ENCODE results near the gene ELOF1. TPM values are rescaled to one million over a fixed set of nuclear protein-coding genes. Genes with fewer than 3 reads are reported as not detected.
"Not testable (repeated sequence)": the region's sequence is repeated elsewhere in the genome, so short reads cannot be mapped to it uniquely, and the experiment has no call there.

The ELOF1 gene
- total and polyA plus RNA-seq, 7 experiments from 2014 or later = 34.0 to 95.5 (median 48.4) TPM

DNA sequence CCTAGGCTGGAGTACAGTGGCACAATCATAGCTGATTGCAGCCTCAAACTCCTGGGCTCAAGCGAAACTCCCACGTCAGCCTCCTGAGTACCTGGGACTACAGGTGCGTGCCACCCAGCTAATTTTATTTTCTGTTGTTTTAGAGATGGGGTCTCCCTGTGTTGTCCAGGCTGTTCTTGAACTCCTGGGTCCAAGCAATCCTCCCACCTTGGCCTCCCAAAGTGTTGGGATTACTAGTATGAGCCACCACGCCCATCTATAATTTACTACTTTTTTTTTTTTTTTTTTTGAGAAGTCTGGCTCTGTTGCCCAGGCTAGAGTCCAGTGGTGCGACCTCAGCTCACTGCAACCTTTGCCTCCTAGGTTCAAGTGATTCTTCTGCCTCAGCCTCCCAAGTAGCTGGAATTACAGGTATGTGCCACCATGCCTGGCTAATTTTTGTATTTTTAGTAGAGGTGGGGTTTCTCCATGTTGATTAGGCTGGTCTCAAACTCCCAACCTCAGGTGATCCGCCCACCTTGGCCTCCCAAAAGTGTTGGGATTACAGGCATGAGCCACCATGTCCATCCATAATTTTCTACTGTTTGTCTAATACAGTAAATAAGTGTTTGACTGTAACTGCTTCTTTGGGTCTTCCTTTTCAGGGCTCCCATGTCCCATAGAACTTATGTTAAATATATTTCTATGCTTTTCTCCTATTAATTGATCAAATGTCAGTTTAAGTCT, 5.2 kb upstream of the ELOF1 start:
- H3K4me1 Mint-ChIP-seq = peaks cover 9 to 21% (median 17%) of the 10 kb centered on the region in 7 donors
- H3K27me3 ChIP-seq (ENCODE audit: control insufficient read depth in 2 of 2, insufficient read depth in 2 of 2, low read length in 2 of 2); DNase-seq; H3K36me3 ChIP-seq (ENCODE audit: control insufficient read depth in 2 of 3, insufficient read depth in 3 of 3, low read length in 3 of 3); POLR2A ChIA-PET; H3K9me3 Mint-ChIP-seq; CTCF ChIA-PET; H3K4me3 ChIP-seq (ENCODE audit: low read length); H3K4me1 ChIP-seq (ENCODE audit: control insufficient read depth in 2 of 2, insufficient read depth in 2 of 2, low read length in 2 of 2); ATAC-seq; H3K36me3 Mint-ChIP-seq; H3K27me3 Mint-ChIP-seq; H3K27ac ChIP-seq (ENCODE audit: low read depth, low read length); H3K9me3 ChIP-seq (ENCODE audit: control insufficient read depth in 2 of 3, low read length in 3 of 3); H3K4me3 Mint-ChIP-seq: not testable (repeated sequence)
- peak overlapping the region in 1 of 9 donors; percentile 49 for H3K27ac Mint-ChIP-seq
- intact Hi-C loops (cut with micrococcal nuclease) = loop anchor here in 1 of 2 donors (5.0 kb wide), 1 partner anchor 248 kb away; the partner anchor contains the start of gene ZNF440

DNA sequence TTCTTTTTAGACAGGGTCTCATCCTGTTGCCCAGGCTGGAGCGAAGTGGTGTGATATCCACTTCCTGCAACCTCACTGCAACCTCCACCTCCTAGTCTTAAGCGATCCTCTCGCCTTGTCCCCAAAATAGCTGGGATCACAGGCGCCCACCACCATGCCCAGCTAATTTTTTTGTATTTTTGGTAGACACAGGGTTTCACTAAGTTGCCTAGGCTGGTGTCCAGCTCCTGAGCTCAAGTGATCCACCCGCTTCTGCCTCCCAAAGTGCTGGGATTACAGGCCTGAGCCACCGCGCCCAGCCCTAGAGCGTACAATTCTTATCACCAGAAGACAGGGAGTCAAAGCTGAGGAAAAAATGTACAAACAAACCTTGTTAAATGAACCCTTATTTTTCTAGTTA, 4.5 kb upstream of the ELOF1 start:
- H3K27me3 Mint-ChIP-seq = no peaks in the 10 kb centered on the region
- H3K4me3 Mint-ChIP-seq = no peak overlapping the region
- H3K27me3 ChIP-seq (ENCODE audit: control insufficient read depth in 2 of 2, insufficient read depth in 2 of 2, low read length in 2 of 2) = no peaks in the 10 kb centered on the region
- H3K36me3 ChIP-seq (ENCODE audit: control insufficient read depth in 2 of 3, insufficient read depth in 3 of 3, low read length in 3 of 3) = peaks cover 0 to 5% (median 0%) of the 10 kb centered on the region in 3 experiments
- H3K27ac ChIP-seq (ENCODE audit: low read depth, low read length) = no peak overlapping the region
- no peaks in the 10 kb centered on the region for H3K9me3 ChIP-seq (ENCODE audit: control insufficient read depth in 2 of 3, low read length in 3 of 3)
- no peak for ATAC-seq
- peaks cover 13 to 27% (median 22%) of the 10 kb centered on the region in 7 donors for H3K4me1 Mint-ChIP-seq
- H3K27ac Mint-ChIP-seq = peak overlapping the region in 2 of 9 donors; percentile 15 to 22
- peaks cover 5 to 10% of the 10 kb centered on the region in 2 donors for H3K4me1 ChIP-seq (ENCODE audit: control insufficient read depth in 2 of 2, insufficient read depth in 2 of 2, low read length in 2 of 2)
- POLR2A ChIA-PET = no interaction called here
- H3K36me3 Mint-ChIP-seq = peaks cover 0 to 8% (median 4%) of the 10 kb centered on the region in 5 donors
- no peaks in the 10 kb centered on the region for H3K9me3 Mint-ChIP-seq
- DNase-seq = no peak
- CTCF ChIA-PET = no interaction called here
- no peak overlapping the region for H3K4me3 ChIP-seq (ENCODE audit: low read length)
- intact Hi-C loops (cut with micrococcal nuclease) = loop anchor here in 1 of 2 donors (5.0 kb wide), 1 partner anchor 249 kb away; the partner anchor contains the start of gene ZNF440

DNA sequence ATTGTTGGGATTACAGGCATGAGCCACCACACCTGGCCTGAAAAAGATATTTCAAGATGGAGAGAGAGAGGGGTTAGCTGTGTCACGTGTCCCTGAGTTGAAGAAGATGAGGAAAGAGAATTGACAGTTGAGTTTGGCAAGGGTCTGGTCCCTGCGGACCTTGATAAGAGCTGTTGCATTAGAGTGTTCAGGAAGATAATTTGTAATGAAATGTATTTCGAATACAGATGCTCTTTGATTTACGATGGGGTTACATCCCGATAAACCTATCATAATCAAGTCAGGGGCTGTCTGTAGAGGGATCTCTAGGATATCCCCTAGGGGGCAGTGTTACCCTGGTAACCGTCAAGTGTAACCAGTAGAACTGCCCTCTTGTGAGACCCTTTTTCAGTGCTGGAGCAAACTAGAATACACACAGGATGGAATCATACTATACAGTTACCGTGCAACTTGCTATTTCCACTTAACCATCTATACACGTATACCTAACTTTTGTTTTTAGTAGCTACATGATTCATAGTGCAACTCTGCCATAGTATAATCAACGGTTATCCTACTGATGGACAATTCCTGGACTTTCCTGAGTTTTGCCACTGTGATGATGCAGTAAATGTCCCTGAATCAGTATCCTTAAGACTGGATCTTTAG, 1.5 kb upstream of the ELOF1 start:
- POLR2A ChIA-PET = interaction anchor here (1.0 to 4.0 kb wide), 3 partner anchors 13 to 32 kb away, joined by 4 to 33 read pairs (median 17); partner anchors contain the start of gene ECSIT
- H3K9me3 ChIP-seq (ENCODE audit: control insufficient read depth in 2 of 3, low read length in 3 of 3) = no peaks in the 10 kb centered on the region
- CTCF ChIA-PET = interaction anchor here (0.6 to 1.8 kb wide), 10 partner anchors 10 to 916 kb away, joined by 3 to 9 read pairs (median 4); no protein-coding TSS in a partner anchor
- Mint-ChIP-seq H3K27ac (peak overlapping the region; percentile 39 to 94 (median 78)), H3K4me1 (peaks cover 31 to 55% (median 41%) of the 10 kb centered on the region in 7 donors), H3K27me3 (no peaks in the 10 kb centered on the region), H3K4me3 (peak overlapping the region; percentile 73 to 98 (median 84)), H3K9me3 (no peaks in the 10 kb centered on the region), H3K36me3 (peaks cover 0 to 8% (median 3%) of the 10 kb centered on the region in 5 donors)
- H3K4me1 ChIP-seq (ENCODE audit: control insufficient read depth in 2 of 2, insufficient read depth in 2 of 2, low read length in 2 of 2) = peaks cover 16 to 19% of the 10 kb centered on the region in 2 donors
- intact Hi-C loops (cut with micrococcal nuclease) = loop anchor here (1.0 to 5.0 kb wide), 5 partner anchors 18 to 252 kb away; partner anchors contain the start of gene ZNF440 (in 1 of the 2)
- no peaks in the 10 kb centered on the region for H3K27me3 ChIP-seq (ENCODE audit: control insufficient read depth in 2 of 2, insufficient read depth in 2 of 2, low read length in 2 of 2)
- no peak overlapping the region for H3K4me3 ChIP-seq (ENCODE audit: low read length)
- ATAC-seq (peak; percentile 65), DNase-seq (peak in 8 of 9 donors; percentile 48 to 79 (median 76))
- H3K36me3 ChIP-seq (ENCODE audit: control insufficient read depth in 2 of 3, insufficient read depth in 3 of 3, low read length in 3 of 3) = peaks cover 0 to 10% (median 0%) of the 10 kb centered on the region in 3 experiments
- no peak overlapping the region for H3K27ac ChIP-seq (ENCODE audit: low read depth, low read length)

DNA sequence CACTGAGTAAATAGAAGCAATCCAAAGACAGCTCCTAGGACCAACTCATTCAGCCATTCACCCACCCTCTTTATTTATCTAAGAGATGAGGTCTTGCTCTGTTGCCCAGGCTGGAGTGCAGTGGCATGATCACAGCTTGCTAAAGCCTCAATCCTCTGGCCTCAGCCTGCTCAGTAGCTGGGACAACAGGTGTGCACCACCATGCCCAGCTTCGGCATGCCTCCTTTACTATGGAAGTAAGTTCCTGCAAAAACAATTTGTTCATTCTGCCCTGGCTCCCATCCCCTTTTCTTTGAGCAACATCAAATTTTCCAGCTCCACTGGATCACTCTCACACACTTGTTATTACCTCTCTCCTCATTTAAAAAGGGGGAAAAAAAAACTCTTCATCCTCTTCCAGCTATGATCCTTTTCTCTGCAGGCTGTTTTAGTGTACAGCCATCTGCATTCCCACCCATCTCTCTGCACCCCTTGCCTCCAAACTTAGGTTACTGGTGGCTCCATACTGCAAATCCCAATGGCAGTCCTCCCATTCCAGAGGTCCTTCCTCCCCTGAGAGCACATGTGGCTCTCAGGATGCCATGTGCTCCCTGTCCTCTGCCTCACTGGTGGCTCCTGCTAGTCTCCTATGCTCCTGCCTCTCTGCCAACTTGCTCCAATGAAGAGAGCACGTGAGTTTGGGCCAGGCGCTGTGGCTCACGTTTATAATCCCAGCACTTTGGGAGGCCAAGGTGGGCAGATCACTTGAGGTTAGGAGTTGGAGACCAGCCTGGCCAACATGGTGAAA, 2.2 kb downstream of the ELOF1 start:
- Histone ChIP-seq H3K27me3 (ENCODE audit: control insufficient read depth in 2 of 2, insufficient read depth in 2 of 2, low read length in 2 of 2) (no peaks in the 10 kb centered on the region), H3K9me3 (ENCODE audit: control insufficient read depth in 2 of 3, low read length in 3 of 3) (no peaks in the 10 kb centered on the region), H3K36me3 (ENCODE audit: control insufficient read depth in 2 of 3, insufficient read depth in 3 of 3, low read length in 3 of 3) (peaks cover 0 to 46% (median 5%) of the 10 kb centered on the region in 3 experiments), H3K4me1 (ENCODE audit: control insufficient read depth in 2 of 2, insufficient read depth in 2 of 2, low read length in 2 of 2) (peaks cover 16 to 19% of the 10 kb centered on the region in 2 donors), H3K4me3 (ENCODE audit: low read length) (no peak overlapping the region), H3K27ac (ENCODE audit: low read depth, low read length) (no peak overlapping the region)
- ATAC-seq = no peak
- DNase-seq = no peak
- intact Hi-C loops (cut with micrococcal nuclease) = loop anchor here in 1 of 2 donors (5.0 kb wide), 1 partner anchor 1365 kb away; the partner anchor contains the start of gene DNMT1
- ChIA-PET CTCF (interaction anchor here (0.6 to 0.7 kb wide), 2 partner anchors 10 to 44 kb away, joined by 4 read pairs; no protein-coding TSS in a partner anchor), POLR2A (interaction anchor here (4.0 kb wide), 1 partner anchor 24 kb away, joined by 33 read pairs; no protein-coding TSS in a partner anchor)
- Mint-ChIP-seq H3K27ac (peak overlapping the region in 7 of 9 donors; percentile 6 to 78 (median 38)), H3K9me3 (no peaks in the 10 kb centered on the region), H3K4me1 (peaks cover 35 to 53% (median 41%) of the 10 kb centered on the region in 7 donors), H3K27me3 (no peaks in the 10 kb centered on the region), H3K4me3 (peak overlapping the region; percentile 3 to 98 (median 46)), H3K36me3 (peaks cover 0 to 14% (median 0%) of the 10 kb centered on the region in 5 donors)

DNA sequence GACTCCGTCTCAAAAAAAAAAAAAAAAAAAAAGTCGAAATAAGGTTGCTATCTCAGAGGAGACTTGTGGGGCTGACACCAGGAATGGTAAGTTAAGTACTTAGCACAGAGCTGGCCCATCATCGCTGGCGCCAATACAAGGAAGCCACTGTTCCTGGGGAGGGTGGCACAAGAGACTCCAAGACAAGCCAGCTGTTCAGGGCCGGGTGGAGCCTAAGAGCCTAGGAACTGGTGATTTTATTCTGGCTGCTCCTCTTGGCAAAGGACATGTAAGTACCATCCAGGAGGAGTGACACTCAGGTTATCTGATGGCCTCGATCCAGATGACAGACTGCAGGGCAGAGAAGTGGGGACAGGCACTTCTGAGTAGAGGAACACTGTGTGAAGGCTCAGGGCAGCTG, 3.8 kb downstream of the ELOF1 start:
- Mint-ChIP-seq H3K4me1 (peaks cover 28 to 43% (median 37%) of the 10 kb centered on the region in 7 donors), H3K27me3 (no peaks in the 10 kb centered on the region), H3K27ac (peak overlapping the region in 4 of 9 donors; percentile 7 to 81 (median 32)), H3K9me3 (no peaks in the 10 kb centered on the region), H3K4me3 (peak overlapping the region in 6 of 10 donors; percentile 8 to 64 (median 38)), H3K36me3 (peaks cover 0 to 14% (median 0%) of the 10 kb centered on the region in 5 donors)
- Histone ChIP-seq H3K36me3 (ENCODE audit: control insufficient read depth in 2 of 3, insufficient read depth in 3 of 3, low read length in 3 of 3) (peaks cover 0 to 50% (median 5%) of the 10 kb centered on the region in 3 experiments), H3K9me3 (ENCODE audit: control insufficient read depth in 2 of 3, low read length in 3 of 3) (no peaks in the 10 kb centered on the region), H3K4me3 (ENCODE audit: low read length) (no peak overlapping the region), H3K27me3 (ENCODE audit: control insufficient read depth in 2 of 2, insufficient read depth in 2 of 2, low read length in 2 of 2) (no peaks in the 10 kb centered on the region), H3K27ac (ENCODE audit: low read depth, low read length) (no peak overlapping the region), H3K4me1 (ENCODE audit: control insufficient read depth in 2 of 2, insufficient read depth in 2 of 2, low read length in 2 of 2) (peaks cover 12 to 13% of the 10 kb centered on the region in 2 donors)
- CTCF ChIA-PET = no interaction called here
- ATAC-seq (no peak), DNase-seq (no peak)
- POLR2A ChIA-PET = no interaction called here
- intact Hi-C loops (cut with micrococcal nuclease) = loop anchor here in 1 of 2 donors (5.0 kb wide), 1 partner anchor 1363 kb away; the partner anchor contains the start of gene DNMT1

DNA sequence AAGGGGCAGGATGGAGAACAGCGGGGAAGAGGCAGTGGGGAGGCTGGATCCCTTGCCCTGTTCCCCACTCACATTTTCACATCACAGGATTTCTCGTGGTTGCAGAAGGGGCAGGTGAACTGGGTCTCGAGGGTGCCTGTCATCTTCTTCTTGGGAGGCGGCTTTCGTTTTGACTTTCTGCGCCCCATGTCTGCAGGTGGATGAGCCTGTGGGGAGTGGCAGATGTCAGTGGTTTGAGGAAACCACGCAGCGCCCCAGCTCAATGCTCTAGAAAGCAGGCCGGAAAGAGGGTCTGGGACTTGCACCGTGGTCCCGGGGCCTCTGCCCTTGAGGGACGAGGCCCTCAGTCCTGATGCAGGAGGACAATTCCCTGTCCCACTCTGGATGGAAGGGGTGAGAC, 4.9 kb downstream of the ELOF1 start:
- intact Hi-C loops (cut with micrococcal nuclease) = no loop called here
- Mint-ChIP-seq H3K9me3 (no peaks in the 10 kb centered on the region), H3K4me1 (peaks cover 21 to 36% (median 30%) of the 10 kb centered on the region in 7 donors), H3K27ac (peak overlapping the region in 2 of 9 donors; percentile 32 to 62), H3K4me3 (peak overlapping the region in 2 of 10 donors; percentile 12 to 33), H3K36me3 (peaks cover 0 to 14% (median 0%) of the 10 kb centered on the region in 5 donors), H3K27me3 (no peaks in the 10 kb centered on the region)
- Histone ChIP-seq H3K4me1 (ENCODE audit: control insufficient read depth in 2 of 2, insufficient read depth in 2 of 2, low read length in 2 of 2) (peaks cover 9 to 11% of the 10 kb centered on the region in 2 donors), H3K27me3 (ENCODE audit: control insufficient read depth in 2 of 2, insufficient read depth in 2 of 2, low read length in 2 of 2) (no peaks in the 10 kb centered on the region), H3K4me3 (ENCODE audit: low read length) (no peak overlapping the region), H3K27ac (ENCODE audit: low read depth, low read length) (no peak overlapping the region), H3K9me3 (ENCODE audit: control insufficient read depth in 2 of 3, low read length in 3 of 3) (no peaks in the 10 kb centered on the region), H3K36me3 (ENCODE audit: control insufficient read depth in 2 of 3, insufficient read depth in 3 of 3, low read length in 3 of 3) (peaks cover 0 to 50% (median 5%) of the 10 kb centered on the region in 3 experiments)
- CTCF ChIA-PET = no interaction called here
- ATAC-seq (no peak), DNase-seq (no peak)
- POLR2A ChIA-PET = no interaction called here
